WERI-Rb-1 (cell line): ENCODE data around the gene ZNRF1.

ENCODE experiments used
- DNase-seq: peaks from one replicate; pipeline ENCODE4 v3.0.0-alpha.2; 2020
- H3K27ac ChIP-seq: fragments of 250-450 bp; sonication (Bioruptor Pico); 2 replicates; pipeline ENCODE4 v1.5.1; 2020; ENCODE audit warnings: mild to moderate bottlenecking, moderate library complexity
- H3K27me3 ChIP-seq: fragments of 250-450 bp; sonication (Bioruptor Pico); 2 replicates; pipeline ENCODE4 v1.5.1; 2021; ENCODE audit warnings: mild to moderate bottlenecking, low read depth, moderate library complexity; ENCODE audit not compliant: insufficient read depth, severe bottlenecking
- H3K36me3 ChIP-seq: fragments of 250-450 bp; sonication (Bioruptor Pico); 2 replicates; pipeline ENCODE4 v1.5.1; 2020; ENCODE audit warnings: mild to moderate bottlenecking, moderate library complexity
- H3K4me3 ChIP-seq: 2 replicates; pipeline ENCODE4 v1.5.1; 2011; ENCODE audit warnings: low read depth, mild to moderate bottlenecking, control low read depth, low read length
- H3K9me3 ChIP-seq: fragments of 250-450 bp; sonication (Bioruptor Pico); 2 replicates; pipeline ENCODE4 v1.5.1; 2021; ENCODE audit warnings: mild to moderate bottlenecking, moderate library complexity; ENCODE audit not compliant: severe bottlenecking
- CTCF ChIP-seq: IDR thresholded peaks from 2 replicates; pipeline ENCODE4 v1.5.1; 2011; ENCODE audit warnings: low read depth, mild to moderate bottlenecking, control low read depth, inconsistent platforms, low read length

Gene ZNRF1

GRCh38 chr16:75081179-75081859 is 82.5 kb downstream of the ZNRF1 start:
- DNase-seq = no peak
- Histone ChIP-seq H3K27ac (no peak overlapping the region), H3K4me3 (no peak overlapping the region), H3K9me3 (no peaks in the 10 kb centered on the region), H3K27me3 (no peaks in the 10 kb centered on the region), H3K36me3 (no peaks in the 10 kb centered on the region)
- TF ChIP-seq CTCF = no peak

GRCh38 chr16:75083813-75084212 is 85.0 kb downstream of the ZNRF1 start:
- Histone ChIP-seq H3K4me3 (no peak overlapping the region), H3K27ac (no peak overlapping the region), H3K36me3 (no peaks in the 10 kb centered on the region), H3K9me3 (no peaks in the 10 kb centered on the region), H3K27me3 (no peaks in the 10 kb centered on the region)
- TF ChIP-seq CTCF = no peak
- no peak for DNase-seq

GRCh38 chr16:75085556-75085955 is 86.7 kb downstream of the ZNRF1 start:
- TF ChIP-seq CTCF = no peak
- Histone ChIP-seq H3K36me3 (no peaks in the 10 kb centered on the region), H3K9me3 (no peaks in the 10 kb centered on the region), H3K27ac (no peak overlapping the region), H3K27me3 (no peaks in the 10 kb centered on the region), H3K4me3 (no peak overlapping the region)
- no peak for DNase-seq

GRCh38 chr16:75086281-75086680 is 87.5 kb downstream of the ZNRF1 start:
- H3K9me3 ChIP-seq = no peaks in the 10 kb centered on the region
- H3K4me3 ChIP-seq = no peak overlapping the region
- DNase-seq = no peak
- no peaks in the 10 kb centered on the region for H3K27me3 ChIP-seq
- H3K27ac ChIP-seq = peak overlapping the region; percentile 85
- H3K36me3 ChIP-seq = no peaks in the 10 kb centered on the region
- no peak for TF ChIP-seq CTCF

- DNase-seq = no peak
- Histone ChIP-seq H3K36me3 (no peaks in the 10 kb centered on the region), H3K4me3 (no peak overlapping the region), H3K27ac (peak overlapping the region; percentile 85), H3K9me3 (no peaks in the 10 kb centered on the region), H3K27me3 (no peaks in the 10 kb centered on the region)
- no peak for TF ChIP-seq CTCF
These were observed 88.0 kb downstream of the ZNRF1 start for GRCh38 chr16:75086688-75087374.
